Measurements from ENCODE around the gene TPP2.

Gene TPP2

GRCh38 chr13:102572323-102572722 lies 24.5 kb upstream of the TPP2 start:
- H3K27ac ChIP-seq (ENCODE audit: insufficient read depth in 1 of 2, low read depth in 1 of 2, low read length in 2 of 2, poor library complexity in 1 of 2, severe bottlenecking in 2 of 2) = no peak overlapping the region
- no peaks in the 10 kb centered on the region for H3K36me3 ChIP-seq (ENCODE audit: control insufficient read depth in 4 of 4, insufficient read depth in 4 of 4, low read length in 3 of 4)
- peaks cover 0 to 3% (median 0%) of the 10 kb centered on the region in 5 experiments for H3K27me3 ChIP-seq (replicated peaks in 2 of 5; ENCODE audit: control insufficient read depth in 4 of 5, insufficient read depth in 5 of 5, low read length in 4 of 5)
- 86% methylated on average over 4 of the region's 6 CpGs for WGBS (ENCODE audit: insufficient coverage)
- no peaks in the 10 kb centered on the region for H3K4me1 ChIP-seq (ENCODE audit: control extremely low read depth in 1 of 4, control insufficient read depth in 4 of 4, insufficient read depth in 4 of 4, low read length in 3 of 4)
- POLR2A ChIA-PET = no interaction called here
- no peak for DNase-seq
- no peaks in the 10 kb centered on the region for H3K9me3 ChIP-seq (ENCODE audit: control extremely low read depth in 1 of 5, control insufficient read depth in 4 of 5, insufficient read depth in 2 of 5, low read depth in 1 of 5, low read length in 4 of 5)
- no peak overlapping the region for H3K4me3 ChIP-seq (ENCODE audit: control insufficient read depth in 1 of 7, extremely low read depth in 1 of 7, insufficient read depth in 4 of 7, low read depth in 2 of 7, low read length in 6 of 7)
- CTCF ChIA-PET = interaction anchor here (2.9 kb wide), 1 partner anchor 7 kb away, joined by 13 read pairs; no protein-coding TSS in a partner anchor

- Histone ChIP-seq H3K4me1 (ENCODE audit: control extremely low read depth in 1 of 4, control insufficient read depth in 4 of 4, insufficient read depth in 4 of 4, low read length in 3 of 4) (peaks cover 0 to 10% (median 7%) of the 10 kb centered on the region in 4 experiments), H3K9me3 (ENCODE audit: control extremely low read depth in 1 of 5, control insufficient read depth in 4 of 5, insufficient read depth in 2 of 5, low read depth in 1 of 5, low read length in 4 of 5) (no peaks in the 10 kb centered on the region), H3K4me3 (ENCODE audit: control insufficient read depth in 1 of 7, extremely low read depth in 1 of 7, insufficient read depth in 4 of 7, low read depth in 2 of 7, low read length in 6 of 7) (no peak overlapping the region), H3K27me3 (replicated peaks in 2 of 5; ENCODE audit: control insufficient read depth in 4 of 5, insufficient read depth in 5 of 5, low read length in 4 of 5) (no peaks in the 10 kb centered on the region), H3K36me3 (ENCODE audit: control insufficient read depth in 4 of 4, insufficient read depth in 4 of 4, low read length in 3 of 4) (no peaks in the 10 kb centered on the region), H3K27ac (ENCODE audit: insufficient read depth in 1 of 2, low read depth in 1 of 2, low read length in 2 of 2, poor library complexity in 1 of 2, severe bottlenecking in 2 of 2) (no peak overlapping the region)
- POLR2A ChIA-PET = no interaction called here
- DNase-seq = peak; percentile 76 to 85 (median 76)
- CTCF ChIA-PET = interaction anchor here (0.7 to 5.4 kb wide), 21 partner anchors 9 to 276 kb away, joined by 3 to 34 read pairs (median 4); partner anchors contain the start of genes ERCC5 and TPP2
- WGBS (ENCODE audit: insufficient coverage) = 0% methylated on average over 1 of the region's 5 CpGs
Measured at GRCh38 chr13:102580552-102581169, 16.1 kb upstream of the TPP2 start.

- ChIA-PET CTCF (interaction anchor here (0.7 to 5.4 kb wide), 12 partner anchors 9 to 293 kb away, joined by 3 to 34 read pairs (median 3); partner anchors contain the start of genes ERCC5 and TPP2), POLR2A (no interaction called here)
- Histone ChIP-seq H3K36me3 (ENCODE audit: control insufficient read depth in 4 of 4, insufficient read depth in 4 of 4, low read length in 3 of 4) (no peaks in the 10 kb centered on the region), H3K4me1 (ENCODE audit: control extremely low read depth in 1 of 4, control insufficient read depth in 4 of 4, insufficient read depth in 4 of 4, low read length in 3 of 4) (peaks cover 0 to 10% (median 7%) of the 10 kb centered on the region in 4 experiments), H3K27ac (ENCODE audit: insufficient read depth in 1 of 2, low read depth in 1 of 2, low read length in 2 of 2, poor library complexity in 1 of 2, severe bottlenecking in 2 of 2) (no peak overlapping the region), H3K27me3 (replicated peaks in 2 of 5; ENCODE audit: control insufficient read depth in 4 of 5, insufficient read depth in 5 of 5, low read length in 4 of 5) (no peaks in the 10 kb centered on the region), H3K4me3 (ENCODE audit: control insufficient read depth in 1 of 7, extremely low read depth in 1 of 7, insufficient read depth in 4 of 7, low read depth in 2 of 7, low read length in 6 of 7) (no peak overlapping the region), H3K9me3 (ENCODE audit: control extremely low read depth in 1 of 5, control insufficient read depth in 4 of 5, insufficient read depth in 2 of 5, low read depth in 1 of 5, low read length in 4 of 5) (no peaks in the 10 kb centered on the region)
- no peak for DNase-seq
Measured at GRCh38 chr13:102582256-102582655, 14.5 kb upstream of the TPP2 start.

- 42% methylated on average over 3 of the region's 3 CpGs for WGBS (ENCODE audit: insufficient coverage)
- ChIA-PET POLR2A (interaction anchor here (0.7 to 1.1 kb wide), 2 partner anchors 11 to 12 kb away, joined by 3 to 4 read pairs; no protein-coding TSS in a partner anchor), CTCF (interaction anchor here (0.6 to 5.4 kb wide), 9 partner anchors 11 to 282 kb away, joined by 3 to 34 read pairs (median 3); partner anchors contain the start of gene TPP2)
- Histone ChIP-seq H3K27ac (ENCODE audit: insufficient read depth in 1 of 2, low read depth in 1 of 2, low read length in 2 of 2, poor library complexity in 1 of 2, severe bottlenecking in 2 of 2) (no peak overlapping the region), H3K36me3 (ENCODE audit: control insufficient read depth in 4 of 4, insufficient read depth in 4 of 4, low read length in 3 of 4) (no peaks in the 10 kb centered on the region), H3K9me3 (ENCODE audit: control extremely low read depth in 1 of 5, control insufficient read depth in 4 of 5, insufficient read depth in 2 of 5, low read depth in 1 of 5, low read length in 4 of 5) (no peaks in the 10 kb centered on the region), H3K4me1 (ENCODE audit: control extremely low read depth in 1 of 4, control insufficient read depth in 4 of 4, insufficient read depth in 4 of 4, low read length in 3 of 4) (peaks cover 0 to 20% (median 7%) of the 10 kb centered on the region in 4 experiments), H3K4me3 (ENCODE audit: control insufficient read depth in 1 of 7, extremely low read depth in 1 of 7, insufficient read depth in 4 of 7, low read depth in 2 of 7, low read length in 6 of 7) (no peak overlapping the region), H3K27me3 (replicated peaks in 2 of 5; ENCODE audit: control insufficient read depth in 4 of 5, insufficient read depth in 5 of 5, low read length in 4 of 5) (no peaks in the 10 kb centered on the region)
- DNase-seq = peak; percentile 34 to 77 (median 72)
Measured at GRCh38 chr13:102584434-102584833, 12.4 kb upstream of the TPP2 start.

GRCh38 chr13:102586615-102587014 lies 10.2 kb upstream of the TPP2 start:
- H3K4me3 ChIP-seq (ENCODE audit: control insufficient read depth in 1 of 7, extremely low read depth in 1 of 7, insufficient read depth in 4 of 7, low read depth in 2 of 7, low read length in 6 of 7) = no peak overlapping the region
- no peaks in the 10 kb centered on the region for H3K36me3 ChIP-seq (ENCODE audit: control insufficient read depth in 4 of 4, insufficient read depth in 4 of 4, low read length in 3 of 4)
- DNase-seq = no peak
- CTCF ChIA-PET = interaction anchor here (1.0 kb wide), 1 partner anchor 138 kb away, joined by 3 read pairs; no protein-coding TSS in a partner anchor
- H3K27ac ChIP-seq (ENCODE audit: insufficient read depth in 1 of 2, low read depth in 1 of 2, low read length in 2 of 2, poor library complexity in 1 of 2, severe bottlenecking in 2 of 2) = no peak overlapping the region
- H3K27me3 ChIP-seq (replicated peaks in 2 of 5; ENCODE audit: control insufficient read depth in 4 of 5, insufficient read depth in 5 of 5, low read length in 4 of 5) = no peaks in the 10 kb centered on the region
- peaks cover 0 to 25% (median 10%) of the 10 kb centered on the region in 4 experiments for H3K4me1 ChIP-seq (ENCODE audit: control extremely low read depth in 1 of 4, control insufficient read depth in 4 of 4, insufficient read depth in 4 of 4, low read length in 3 of 4)
- H3K9me3 ChIP-seq (ENCODE audit: control extremely low read depth in 1 of 5, control insufficient read depth in 4 of 5, insufficient read depth in 2 of 5, low read depth in 1 of 5, low read length in 4 of 5) = no peaks in the 10 kb centered on the region
- WGBS (ENCODE audit: insufficient coverage) = 100% methylated on average over 3 of the region's 3 CpGs
- POLR2A ChIA-PET = no interaction called here

GRCh38 chr13:102587916-102588315 lies 8.9 kb upstream of the TPP2 start:
- POLR2A ChIA-PET = no interaction called here

GRCh38 chr13:102589301-102589822 lies 7.4 kb upstream of the TPP2 start:
- ChIA-PET CTCF (interaction anchor here (1.0 to 3.1 kb wide), 3 partner anchors 8 to 14 kb away, joined by 3 to 11 read pairs (median 9); no protein-coding TSS in a partner anchor), POLR2A (interaction anchor here (0.7 kb wide), 1 partner anchor 54 kb away, joined by 3 read pairs; no protein-coding TSS in a partner anchor)
- H3K36me3 ChIP-seq (ENCODE audit: control insufficient read depth in 4 of 4, insufficient read depth in 4 of 4, low read length in 3 of 4) = no peaks in the 10 kb centered on the region
- H3K9me3 ChIP-seq (ENCODE audit: control extremely low read depth in 1 of 5, control insufficient read depth in 4 of 5, insufficient read depth in 2 of 5, low read depth in 1 of 5, low read length in 4 of 5) = no peaks in the 10 kb centered on the region
- peaks cover 15 to 39% (median 24%) of the 10 kb centered on the region in 4 experiments for H3K4me1 ChIP-seq (ENCODE audit: control extremely low read depth in 1 of 4, control insufficient read depth in 4 of 4, insufficient read depth in 4 of 4, low read length in 3 of 4)
- 100% methylated on average over 1 of the region's 7 CpGs for WGBS (ENCODE audit: insufficient coverage)
- no peaks in the 10 kb centered on the region for H3K27me3 ChIP-seq (replicated peaks in 2 of 5; ENCODE audit: control insufficient read depth in 4 of 5, insufficient read depth in 5 of 5, low read length in 4 of 5)
- DNase-seq = peak in 1 of 3 donors; percentile 30
- H3K27ac ChIP-seq (ENCODE audit: insufficient read depth in 1 of 2, low read depth in 1 of 2, low read length in 2 of 2, poor library complexity in 1 of 2, severe bottlenecking in 2 of 2) = no peak overlapping the region
- no peak overlapping the region for H3K4me3 ChIP-seq (ENCODE audit: control insufficient read depth in 1 of 7, extremely low read depth in 1 of 7, insufficient read depth in 4 of 7, low read depth in 2 of 7, low read length in 6 of 7)

More at GRCh38 chr13:102587916-102588315, 8.9 kb upstream of the TPP2 start:
- no peak for DNase-seq
- CTCF ChIA-PET = no interaction called here
- Histone ChIP-seq H3K27ac (ENCODE audit: insufficient read depth in 1 of 2, low read depth in 1 of 2, low read length in 2 of 2, poor library complexity in 1 of 2, severe bottlenecking in 2 of 2) (no peak overlapping the region), H3K9me3 (ENCODE audit: control extremely low read depth in 1 of 5, control insufficient read depth in 4 of 5, insufficient read depth in 2 of 5, low read depth in 1 of 5, low read length in 4 of 5) (no peaks in the 10 kb centered on the region), H3K4me1 (ENCODE audit: control extremely low read depth in 1 of 4, control insufficient read depth in 4 of 4, insufficient read depth in 4 of 4, low read length in 3 of 4) (peaks cover 8 to 35% (median 21%) of the 10 kb centered on the region in 4 experiments), H3K36me3 (ENCODE audit: control insufficient read depth in 4 of 4, insufficient read depth in 4 of 4, low read length in 3 of 4) (no peaks in the 10 kb centered on the region), H3K4me3 (ENCODE audit: control insufficient read depth in 1 of 7, extremely low read depth in 1 of 7, insufficient read depth in 4 of 7, low read depth in 2 of 7, low read length in 6 of 7) (no peak overlapping the region), H3K27me3 (replicated peaks in 2 of 5; ENCODE audit: control insufficient read depth in 4 of 5, insufficient read depth in 5 of 5, low read length in 4 of 5) (no peaks in the 10 kb centered on the region)
- whole genome bisulfite sequencing (ENCODE audit: insufficient coverage) = 0% methylated on average over 1 of the region's 2 CpGs

Measured in common myeloid progenitor, CD34-positive (primary cell).